Measurements from ENCODE around the gene MAP1LC3C.

MAP1LC3C gene

GRCh38 chr1:241999026-241999425, at the start of gene MAP1LC3C:
Gene MAP1LC3C, minus strand, starts transcription at chr1:241999098. Its CDS starts 90 bp downstream, at chr1:241999008.
- no peak for DNase-seq

GRCh38 chr1:242043165-242043564, 44.3 kb upstream of the MAP1LC3C start:
- no peak for DNase-seq

DNA sequence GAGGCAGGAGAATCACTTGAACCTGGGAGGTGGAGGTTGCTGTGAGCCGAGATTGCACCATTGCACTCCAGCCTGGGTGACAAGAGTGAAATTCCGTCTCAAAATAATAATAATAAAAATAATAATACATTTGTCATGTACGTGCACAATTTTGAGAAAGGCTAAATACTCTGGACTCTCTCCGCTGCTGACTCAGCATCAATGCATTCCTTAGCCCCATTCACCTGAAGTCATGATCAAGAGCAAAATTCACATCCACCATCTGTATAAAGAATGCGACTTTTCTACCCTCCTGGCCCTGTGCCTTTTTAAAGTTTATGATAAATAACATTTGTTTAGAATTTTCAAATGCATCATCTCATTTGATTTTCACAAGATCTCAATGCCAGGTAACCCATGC, 35.5 kb upstream of the MAP1LC3C start:
- no peak for DNase-seq

DNA sequence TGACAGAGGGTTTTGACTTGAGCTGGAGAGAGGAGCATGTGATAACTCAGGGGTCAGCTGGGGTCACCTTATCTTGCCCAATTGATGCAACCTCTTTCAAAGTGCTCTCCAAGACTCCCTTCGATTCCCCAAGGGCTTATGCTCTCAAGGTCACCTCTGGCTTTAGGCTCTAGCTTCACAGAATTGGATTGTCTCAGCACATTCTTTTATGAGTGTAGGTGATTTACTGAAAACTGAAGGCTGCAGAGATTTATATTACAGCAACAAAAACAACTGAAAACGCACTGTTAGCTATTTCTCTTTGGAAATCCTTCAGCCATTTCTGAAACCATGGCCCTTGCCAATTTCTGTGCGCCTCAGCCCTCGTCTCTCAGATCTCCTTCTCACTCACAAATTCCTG, 34.5 kb upstream of the MAP1LC3C start:
- no peak for DNase-seq

- no peak for DNase-seq
Measured at GRCh38 chr1:242030071-242030470, 31.2 kb upstream of the MAP1LC3C start.

GRCh38 chr1:242025681-242026080, 26.8 kb upstream of the MAP1LC3C start:
- no peak for DNase-seq

- DNase-seq = no peak
Measured at GRCh38 chr1:242023805-242024204, 24.9 kb upstream of the MAP1LC3C start.

DNA sequence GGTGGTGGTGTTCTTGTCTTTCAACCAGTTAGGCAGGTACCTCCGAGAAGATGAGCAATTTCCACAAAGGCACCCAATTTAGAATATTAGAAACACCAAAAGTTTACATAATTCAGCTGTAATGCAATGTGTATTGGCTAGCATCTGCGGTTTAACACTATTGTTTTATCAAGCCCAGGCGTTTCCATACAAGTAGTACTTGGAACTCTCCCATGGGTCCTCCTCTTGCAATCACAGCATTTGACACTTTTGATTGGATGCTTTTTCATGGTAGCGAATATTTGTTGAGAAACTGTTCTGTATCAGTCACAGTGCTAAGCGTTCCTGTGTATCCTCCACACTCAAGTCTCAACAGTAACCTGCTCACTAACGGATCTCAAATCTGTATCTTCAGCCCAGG, 20.1 kb upstream of the MAP1LC3C start:
- no peak for DNase-seq

GRCh38 chr1:242017580-242018233, 18.8 kb upstream of the MAP1LC3C start:
- DNase-seq = peak in 3 of 6 experiments; percentile 2 to 20 (median 16)

DNA sequence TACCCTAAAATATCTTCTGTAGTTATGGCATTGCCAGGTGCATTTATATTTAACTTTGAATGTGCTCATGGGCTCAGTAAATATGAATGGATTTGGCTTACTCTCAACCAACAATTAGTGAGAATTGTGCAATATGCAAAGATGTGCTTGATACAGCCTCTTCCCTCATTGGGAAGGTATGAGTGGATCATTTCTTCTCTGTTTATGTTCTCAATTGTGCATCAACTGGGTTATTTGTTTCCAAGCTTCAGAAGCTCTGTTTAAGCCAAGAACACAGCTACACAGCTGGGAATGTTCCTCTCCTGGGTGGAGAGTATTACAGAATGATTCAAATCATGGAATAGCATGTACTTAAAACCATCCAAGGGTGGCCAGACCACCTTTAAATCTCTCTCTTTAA, 17.6 kb upstream of the MAP1LC3C start:
- no peak for DNase-seq

- no peak for DNase-seq
Measured at GRCh38 chr1:242011894-242012660, 13.2 kb upstream of the MAP1LC3C start.

DNA sequence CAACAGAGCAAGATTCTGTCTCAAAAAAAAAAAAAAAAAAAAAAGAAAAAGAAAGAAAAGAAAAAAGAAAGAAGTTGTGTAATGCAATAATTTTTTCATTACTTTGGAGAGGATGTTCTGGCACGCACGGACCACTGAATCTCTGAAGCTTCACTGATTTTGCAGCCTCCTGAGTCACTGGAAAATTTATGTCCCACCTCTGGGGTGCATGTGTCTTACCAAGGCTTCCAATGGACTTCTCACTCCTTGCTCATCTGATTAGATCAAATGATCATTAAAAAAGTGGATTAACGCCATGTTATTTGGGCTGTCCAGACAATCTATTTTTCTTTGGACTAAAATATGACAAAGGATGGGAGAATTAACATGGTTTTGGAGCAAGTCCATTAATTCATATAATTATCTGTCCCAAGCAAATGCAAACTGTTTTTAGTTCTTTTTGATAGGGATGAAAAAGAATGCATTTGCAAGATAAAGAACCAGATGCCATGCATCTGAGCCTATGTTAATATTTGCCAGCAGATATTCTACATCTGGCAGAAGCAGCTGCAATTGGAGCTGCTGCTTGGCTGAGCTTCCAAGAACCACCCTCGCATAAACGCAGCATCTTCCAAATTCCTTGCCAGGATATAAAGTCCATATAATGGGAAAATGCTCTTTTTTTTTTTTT, 10.1 kb upstream of the MAP1LC3C start:
- DNase-seq = no peak

- DNase-seq = no peak
Measured at GRCh38 chr1:242006976-242007375, 8.1 kb upstream of the MAP1LC3C start.

- no peak for DNase-seq
Measured at GRCh38 chr1:242005866-242006535, 7.1 kb upstream of the MAP1LC3C start.

DNA sequence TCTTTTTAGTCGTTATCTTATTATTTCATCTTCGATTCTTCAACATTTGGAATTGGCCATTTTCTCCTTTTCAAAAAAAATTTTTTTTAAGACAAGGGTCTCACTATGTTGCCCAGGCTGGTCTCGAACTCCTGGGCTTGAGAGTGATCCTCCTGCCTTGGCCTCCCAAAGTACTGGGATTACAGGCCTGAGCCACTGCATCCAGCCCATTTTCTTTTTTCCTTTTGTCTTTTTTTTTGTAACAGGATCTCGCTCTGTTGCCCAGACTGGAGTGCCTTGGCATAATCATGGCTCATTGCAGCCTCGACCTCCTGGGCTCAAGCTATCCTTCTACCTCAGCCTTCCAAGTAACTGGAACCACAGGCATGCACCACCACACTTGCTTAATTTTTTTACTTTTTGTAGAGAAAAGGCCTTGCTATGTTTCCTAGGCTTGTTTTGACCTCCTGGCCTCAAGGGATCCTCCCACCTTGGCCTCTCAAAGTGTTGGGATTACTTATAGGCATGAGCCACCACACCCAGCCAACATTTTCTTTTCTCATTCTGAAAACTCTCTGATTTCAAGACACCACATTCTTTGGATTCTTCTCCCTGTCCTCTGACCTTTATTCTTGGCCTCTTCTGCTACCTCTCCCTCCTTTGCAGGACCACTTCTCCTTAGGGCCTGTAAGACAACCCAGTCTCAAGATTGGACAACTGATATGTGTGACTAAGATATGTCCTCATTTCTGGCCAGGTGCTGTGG, 6.0 kb upstream of the MAP1LC3C start:
- no peak for DNase-seq

DNA sequence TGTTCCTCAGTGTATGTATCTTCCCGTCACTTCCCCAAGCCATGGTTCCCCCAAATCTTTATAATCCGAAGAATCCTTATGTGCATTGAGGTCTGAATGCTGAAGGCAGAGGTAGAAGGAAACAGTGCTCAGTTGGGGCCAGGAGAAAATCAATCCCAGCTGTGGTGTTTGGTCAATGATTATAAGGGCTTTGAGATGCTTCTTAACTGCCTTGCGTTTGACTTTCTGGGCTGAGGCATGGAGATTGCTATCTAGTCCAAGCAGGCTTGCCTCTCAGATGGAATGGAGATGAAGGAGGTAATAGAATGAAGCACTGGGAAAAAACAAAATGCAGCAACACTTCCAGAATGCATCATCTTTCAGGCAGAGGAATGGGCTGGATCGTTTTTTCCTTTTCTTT, 3.6 kb upstream of the MAP1LC3C start:
- no peak for DNase-seq

GRCh38 chr1:242002072-242002471, 3.2 kb upstream of the MAP1LC3C start:
- no peak for DNase-seq

- no peak for DNase-seq
Measured at GRCh38 chr1:242000434-242000833, 1.5 kb upstream of the MAP1LC3C start.

DNA sequence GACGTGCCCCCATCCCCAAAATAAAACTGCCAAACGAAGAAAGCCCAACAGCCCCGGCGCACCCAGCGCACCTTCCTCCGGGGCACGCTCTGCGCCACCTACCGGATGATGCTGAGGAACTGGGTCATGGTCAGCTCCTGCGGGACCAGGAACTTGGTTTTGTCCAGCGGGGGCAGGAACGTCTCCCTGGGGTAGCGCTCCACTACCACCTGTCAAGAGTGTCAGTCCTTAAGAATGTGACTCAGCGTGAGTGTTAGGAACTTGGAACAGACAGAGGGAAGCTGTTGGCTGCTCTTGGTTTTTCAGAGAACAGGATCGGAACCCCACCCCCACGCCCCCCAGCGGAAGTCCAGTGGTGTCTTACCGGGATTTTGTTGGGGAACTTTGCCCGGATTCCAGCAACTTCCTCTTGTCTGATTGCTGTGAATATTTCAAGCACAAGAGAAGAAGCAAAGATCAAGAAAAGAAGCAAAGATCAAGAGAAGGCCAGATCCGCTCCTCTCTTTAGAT, 431 bp downstream of the MAP1LC3C start:
- peak in 4 of 6 experiments; percentile 10 to 63 (median 40) for DNase-seq

DNA sequence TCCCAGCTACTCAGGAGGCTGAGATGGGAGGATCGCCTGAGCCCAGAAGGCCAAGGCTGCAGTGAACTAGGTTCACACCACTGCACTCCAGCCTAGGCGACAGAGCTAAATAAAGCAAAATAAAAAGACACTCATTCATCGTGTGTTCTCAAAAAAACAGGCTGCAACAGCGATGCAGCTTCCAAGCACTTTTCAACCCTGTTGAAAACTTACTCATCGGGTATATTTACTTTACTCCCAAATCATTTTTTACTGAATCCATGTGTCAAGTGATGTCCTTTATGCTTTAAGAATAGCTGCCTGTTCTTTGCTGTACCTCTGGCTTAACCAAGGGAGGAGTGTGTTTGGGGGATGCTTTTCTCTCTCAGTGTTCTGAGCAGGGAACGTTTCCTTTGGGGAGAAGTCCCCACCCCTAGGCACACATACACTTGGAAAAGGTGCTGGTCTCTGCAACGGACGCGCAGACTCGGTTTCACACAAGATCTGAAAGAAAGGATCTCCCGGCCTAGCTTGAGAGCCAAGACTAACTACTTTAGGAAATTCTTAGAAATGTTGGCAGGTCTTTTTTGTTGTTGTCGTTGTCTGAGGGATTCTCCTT, 1.4 kb downstream of the MAP1LC3C start:
- no peak for DNase-seq

GRCh38 chr1:241994171-241994570, 4.7 kb downstream of the MAP1LC3C start:
- DNase-seq = no peak

DNA sequence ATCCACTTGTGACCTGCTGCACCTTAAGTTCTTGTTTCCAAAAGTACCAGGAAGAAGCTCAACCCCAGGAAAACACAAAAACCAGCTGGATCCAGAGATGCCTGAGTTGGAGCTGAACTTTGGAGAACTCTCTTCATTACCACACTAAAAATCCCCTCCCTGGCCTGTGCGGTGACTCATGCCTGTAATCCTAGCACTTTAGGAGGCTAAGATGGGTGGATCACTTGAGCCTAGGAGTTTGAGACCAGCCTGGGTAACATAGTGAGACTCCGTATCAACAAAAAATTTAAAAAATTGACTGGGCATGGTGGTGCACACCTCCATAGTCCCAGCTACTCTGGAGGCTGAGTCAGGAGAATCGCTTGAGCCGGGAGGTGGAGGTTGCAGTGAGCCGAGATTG, 6.2 kb downstream of the MAP1LC3C start:
- DNase-seq = no peak

Data from stimulated activated naive CD4-positive, alpha-beta T cell (primary cell).